IPS DF 6.9 (cell line): Measurements from ENCODE around the gene FBXO31.

ENCODE experiments used
- DNase-seq: peaks from one replicate; pipeline ENCODE4 v3.0.0-alpha.2; 2013; ENCODE audit warnings: low read depth, low spot score
- H3K27ac ChIP-seq: one replicate; pipeline ENCODE4 v1.5.1; 2013; ENCODE audit warnings: low read length, control low read depth
- H3K27me3 ChIP-seq: 2 replicates; pipeline ENCODE4 v1.6.1; 2013; ENCODE audit warnings: mild to moderate bottlenecking, low read length; ENCODE audit not compliant: control insufficient read depth, insufficient read depth
- H3K36me3 ChIP-seq: 2 replicates; pipeline ENCODE4 v1.6.1; 2013; ENCODE audit warnings: low read length; ENCODE audit not compliant: control insufficient read depth, insufficient read depth
- H3K4me1 ChIP-seq: 2 replicates; pipeline ENCODE4 v1.6.1; 2013; ENCODE audit warnings: low read length; ENCODE audit not compliant: control insufficient read depth, insufficient read depth
- H3K4me3 ChIP-seq: 2 replicates; pipeline ENCODE4 v1.5.1; 2013; ENCODE audit warnings: mild to moderate bottlenecking, low read length
- H3K9me3 ChIP-seq: 2 replicates; pipeline ENCODE4 v1.6.1; 2013; ENCODE audit warnings: low read length, inconsistent platforms; ENCODE audit not compliant: control insufficient read depth, insufficient read depth
- WGBS: extraction: QIAGEN DNeasy Blood & Tissue Kit; methylation state at CpG from one replicate; pipeline ENCODE4 v1.1.7; 2013; ENCODE audit warnings: mixed read lengths, missing lambda C conversion rate; ENCODE audit not compliant: insufficient read length, insufficient coverage; 5-methylcytosine and 5-hydroxymethylcytosine counted together

Gene FBXO31

DNA sequence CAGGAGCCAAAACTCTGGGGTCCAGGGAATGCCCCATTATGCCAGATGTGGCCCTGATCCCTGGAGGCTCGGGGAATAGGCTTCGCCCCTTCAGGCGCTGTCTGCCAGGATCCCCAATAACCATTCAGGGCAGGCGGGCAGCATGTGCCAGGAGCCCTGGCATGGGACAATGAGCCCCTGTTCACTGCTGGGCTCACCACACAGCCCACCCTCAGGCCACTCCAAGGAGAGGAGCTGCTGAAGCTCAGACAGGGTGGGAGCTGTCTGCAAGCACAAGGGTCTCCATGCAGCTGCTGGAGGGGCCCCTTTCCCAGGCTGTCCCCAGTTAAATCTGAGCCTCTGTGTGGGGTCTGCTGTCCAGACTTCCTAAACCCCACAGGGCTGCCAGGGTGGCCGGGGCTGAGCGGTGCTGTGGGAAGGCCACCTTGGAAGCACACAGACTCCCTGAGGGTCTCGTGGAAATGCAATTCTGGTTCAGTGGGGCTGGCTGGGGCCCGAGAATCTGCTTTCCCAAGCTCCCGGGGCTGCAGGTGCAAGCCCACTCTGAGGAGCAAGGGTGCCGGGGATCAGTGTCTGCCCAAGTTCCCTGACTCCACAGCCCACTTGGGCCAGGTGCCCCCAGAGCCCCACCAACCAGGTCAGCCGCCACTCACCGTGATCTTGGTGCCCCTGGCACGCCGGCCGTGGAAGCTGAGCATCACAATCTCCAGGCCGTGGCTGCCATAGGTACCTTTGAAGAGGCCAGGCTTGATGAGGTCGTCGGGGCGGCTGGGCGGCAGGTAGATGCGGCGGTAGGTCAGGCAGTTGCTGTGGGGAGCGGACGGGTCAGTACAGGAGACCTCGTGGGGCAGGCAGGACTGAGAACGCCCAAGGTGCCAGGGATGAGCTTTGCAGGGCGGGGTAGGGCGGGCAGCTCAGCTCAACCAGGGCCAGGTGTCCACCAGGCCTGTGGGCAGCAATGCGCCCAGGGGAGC, 48.6 kb downstream of the FBXO31 start:
- H3K36me3 ChIP-seq, result peaks cover 8% of the 10 kb centered on the region; the same call in 1 of the 2 replicates
- H3K27ac ChIP-seq, result no peak overlapping the region
- H3K27me3 ChIP-seq, result no peaks in the 10 kb centered on the region
- H3K4me3 ChIP-seq, result no peak overlapping the region
- H3K9me3 ChIP-seq, result no peaks in the 10 kb centered on the region
- no CpG with 5 or more reads among the region's 29 CpGs for WGBS
- H3K4me1 ChIP-seq, result no peaks in the 10 kb centered on the region; the same call in 1 of the 2 replicates
- DNase-seq, result no peak

DNA sequence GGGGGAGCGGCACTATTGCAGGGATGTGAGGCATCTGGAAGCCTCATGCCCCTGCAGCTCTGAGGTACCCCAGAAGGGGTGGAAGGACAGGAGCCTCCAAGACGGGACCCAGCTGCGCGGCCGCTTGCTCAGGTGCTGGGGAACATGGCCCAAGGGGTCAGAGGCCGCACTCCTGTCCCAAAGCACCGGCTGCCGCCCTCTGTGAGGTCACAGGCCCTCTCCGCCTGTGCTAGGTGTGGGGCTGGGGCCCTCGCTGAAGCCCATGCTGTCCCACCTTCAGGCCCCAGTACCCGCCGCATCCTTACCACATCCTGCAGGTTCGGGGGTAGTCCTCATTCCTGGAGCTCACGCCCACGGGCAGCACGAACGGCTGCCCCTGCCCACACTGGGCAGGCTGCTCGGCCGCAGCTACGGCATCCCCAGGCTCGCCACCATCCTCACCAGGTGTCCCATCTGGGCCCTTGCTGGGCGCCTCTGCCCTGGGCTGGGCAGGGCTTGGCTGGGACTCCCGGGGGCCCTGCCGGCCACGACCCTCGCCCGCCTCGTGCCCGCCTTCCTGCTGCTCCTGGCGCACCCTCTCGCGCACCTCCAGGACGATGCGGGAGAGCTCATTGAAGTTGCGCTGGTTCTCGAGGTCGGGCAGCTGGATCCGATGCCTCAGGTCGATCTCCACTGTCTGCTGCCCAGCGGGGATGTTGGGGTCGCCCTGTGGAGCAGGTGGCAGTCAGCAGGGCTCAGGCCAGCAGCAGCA, 49.8 kb downstream of the FBXO31 start:
- no peak overlapping the region for H3K4me3 ChIP-seq
- peaks cover 8% of the 10 kb centered on the region; the same call in 1 of the 2 replicates for H3K36me3 ChIP-seq
- H3K9me3 ChIP-seq, result no peaks in the 10 kb centered on the region
- no peak overlapping the region for H3K27ac ChIP-seq
- DNase-seq, result no peak
- H3K27me3 ChIP-seq, result no peaks in the 10 kb centered on the region
- no CpG with 5 or more reads among the region's 41 CpGs for WGBS
- no peaks in the 10 kb centered on the region; the same call in 1 of the 2 replicates for H3K4me1 ChIP-seq

DNA sequence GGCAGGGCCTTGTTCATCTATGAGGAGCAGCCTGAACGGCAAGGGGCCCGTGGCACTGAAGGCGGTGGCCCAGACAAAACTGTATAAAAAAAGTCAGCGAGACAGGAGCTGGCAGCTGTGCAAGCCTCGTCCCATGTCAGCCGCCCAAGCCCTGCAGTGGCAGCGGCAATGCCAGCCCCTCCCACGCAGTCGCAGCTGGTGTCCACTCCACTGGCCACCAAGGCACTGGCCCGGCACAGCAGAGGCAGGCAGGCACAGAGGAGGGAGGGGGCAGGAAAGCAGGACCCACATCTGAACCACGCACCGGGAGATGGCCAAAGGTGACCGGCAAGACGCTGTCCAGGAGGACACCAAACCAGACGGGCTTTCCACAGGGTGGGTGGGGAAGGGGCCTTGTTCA, 50.5 kb downstream of the FBXO31 start:
- no CpG with 5 or more reads among the region's 15 CpGs for WGBS
- H3K9me3 ChIP-seq, result no peaks in the 10 kb centered on the region
- DNase-seq, result no peak
- no peaks in the 10 kb centered on the region for H3K27me3 ChIP-seq
- peaks cover 8% of the 10 kb centered on the region; the same call in 1 of the 2 replicates for H3K36me3 ChIP-seq
- no peaks in the 10 kb centered on the region; the same call in 1 of the 2 replicates for H3K4me1 ChIP-seq
- no peak overlapping the region for H3K4me3 ChIP-seq
- H3K27ac ChIP-seq, result no peak overlapping the region

DNA sequence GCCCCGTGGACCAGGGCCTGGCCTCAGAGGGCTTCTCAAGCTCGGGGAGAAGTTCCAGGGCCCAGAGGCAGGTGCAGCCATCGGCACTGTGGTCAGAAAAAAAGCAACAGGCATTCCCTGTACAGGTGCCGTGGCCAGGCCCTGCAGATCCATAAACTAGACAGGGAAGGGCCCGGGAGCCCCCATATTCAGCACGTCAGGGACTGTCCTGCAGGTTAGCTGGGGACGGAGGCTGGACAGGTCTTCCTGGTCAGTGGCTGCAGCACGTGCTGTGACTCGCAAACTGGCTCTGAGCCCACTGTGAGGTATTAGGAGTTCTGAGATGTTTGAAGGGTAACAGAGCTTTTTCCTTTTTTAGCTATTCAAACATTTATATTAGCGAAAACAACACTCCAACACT, 51.4 kb downstream of the FBXO31 start:
- no peak overlapping the region for H3K4me3 ChIP-seq
- H3K4me1 ChIP-seq, result no peaks in the 10 kb centered on the region; the same call in 1 of the 2 replicates
- no peak overlapping the region for H3K27ac ChIP-seq
- peaks cover 8% of the 10 kb centered on the region; the same call in 1 of the 2 replicates for H3K36me3 ChIP-seq
- no CpG with 5 or more reads among the region's 10 CpGs for WGBS
- DNase-seq, result no peak
- H3K9me3 ChIP-seq, result no peaks in the 10 kb centered on the region
- H3K27me3 ChIP-seq, result no peaks in the 10 kb centered on the region

DNA sequence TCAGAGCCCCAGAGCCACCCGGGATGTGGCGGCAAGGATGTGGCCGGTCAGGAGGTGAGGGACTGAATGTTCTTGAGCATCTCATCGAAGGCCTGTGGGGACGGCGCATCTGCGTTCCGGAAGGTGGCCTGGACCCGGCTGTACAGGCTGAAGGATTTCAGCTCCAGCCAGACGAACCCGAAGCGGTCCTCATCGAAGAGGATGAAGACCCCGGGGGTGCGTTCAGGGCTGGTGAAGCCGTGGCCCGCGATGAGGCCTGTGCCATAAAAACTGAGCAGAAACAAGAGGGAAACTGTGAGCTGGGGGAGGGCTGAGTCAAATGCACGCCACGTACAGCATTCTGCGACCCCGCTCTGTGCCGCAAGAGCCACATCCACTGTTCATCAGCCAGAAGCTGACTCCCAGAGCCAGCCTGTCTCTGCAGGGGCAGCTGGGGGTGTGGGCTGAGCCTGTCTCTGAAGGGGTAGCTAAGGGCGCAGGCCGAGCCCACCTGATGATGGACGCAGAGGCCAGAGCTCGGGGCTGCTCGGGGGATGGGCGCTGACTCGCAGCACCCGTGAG, 52.3 kb downstream of the FBXO31 start:
- Histone ChIP-seq H3K4me1 (no peaks in the 10 kb centered on the region; the same call in 1 of the 2 replicates), H3K27ac (no peak overlapping the region), H3K27me3 (no peaks in the 10 kb centered on the region), H3K36me3 (peaks cover 8% of the 10 kb centered on the region; the same call in 1 of the 2 replicates), H3K9me3 (no peaks in the 10 kb centered on the region), H3K4me3 (no peak overlapping the region)
- DNase-seq, result no peak
- no CpG with 5 or more reads among the region's 31 CpGs for WGBS

DNA sequence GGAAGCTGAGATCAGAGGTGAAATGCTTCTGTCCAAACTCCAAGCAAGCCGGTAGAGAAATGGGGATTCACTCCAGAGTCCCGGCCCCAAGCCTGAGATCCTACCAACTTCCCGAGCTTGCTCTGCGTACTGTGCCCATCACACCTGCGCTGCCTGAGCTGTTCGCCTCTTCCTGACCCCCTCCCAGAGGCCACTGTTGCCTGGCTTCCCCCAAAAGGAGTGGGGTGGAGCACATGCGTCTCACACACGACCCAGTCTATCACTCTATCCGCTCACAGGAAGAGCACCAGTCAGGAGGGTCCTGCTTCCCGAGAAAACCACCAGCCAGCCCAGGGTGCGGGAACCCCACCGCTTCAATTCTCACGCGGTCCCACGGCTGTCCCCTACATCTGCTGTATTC, 52.9 kb downstream of the FBXO31 start:
- no peaks in the 10 kb centered on the region for H3K4me1 ChIP-seq
- DNase-seq, result no peak
- H3K9me3 ChIP-seq, result no peaks in the 10 kb centered on the region
- WGBS, result no CpG with 5 or more reads among the region's 15 CpGs
- no peak overlapping the region for H3K4me3 ChIP-seq
- H3K27me3 ChIP-seq, result no peaks in the 10 kb centered on the region
- H3K27ac ChIP-seq, result no peak overlapping the region
- peaks cover 8% of the 10 kb centered on the region; the same call in 1 of the 2 replicates for H3K36me3 ChIP-seq

DNA sequence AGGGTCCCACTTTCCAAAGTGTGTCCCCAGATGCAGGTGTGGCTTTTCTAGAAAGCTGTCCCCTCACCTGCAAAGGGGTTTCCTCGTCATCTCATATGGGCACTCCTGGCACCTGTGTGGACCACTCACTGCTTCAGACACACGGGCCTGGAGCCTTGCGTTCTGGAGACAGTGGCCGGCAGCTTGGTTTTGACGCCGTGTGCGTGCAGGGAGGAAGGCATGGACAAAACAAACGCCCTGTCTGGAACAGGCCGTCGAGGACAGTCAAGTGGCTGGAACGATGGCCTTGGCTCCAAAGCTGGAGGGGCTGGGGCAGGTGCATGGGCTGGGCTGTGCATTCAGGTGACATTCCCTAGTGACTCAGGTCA, 53.3 kb downstream of the FBXO31 start:
- no CpG with 5 or more reads among the region's 11 CpGs for WGBS

DNA sequence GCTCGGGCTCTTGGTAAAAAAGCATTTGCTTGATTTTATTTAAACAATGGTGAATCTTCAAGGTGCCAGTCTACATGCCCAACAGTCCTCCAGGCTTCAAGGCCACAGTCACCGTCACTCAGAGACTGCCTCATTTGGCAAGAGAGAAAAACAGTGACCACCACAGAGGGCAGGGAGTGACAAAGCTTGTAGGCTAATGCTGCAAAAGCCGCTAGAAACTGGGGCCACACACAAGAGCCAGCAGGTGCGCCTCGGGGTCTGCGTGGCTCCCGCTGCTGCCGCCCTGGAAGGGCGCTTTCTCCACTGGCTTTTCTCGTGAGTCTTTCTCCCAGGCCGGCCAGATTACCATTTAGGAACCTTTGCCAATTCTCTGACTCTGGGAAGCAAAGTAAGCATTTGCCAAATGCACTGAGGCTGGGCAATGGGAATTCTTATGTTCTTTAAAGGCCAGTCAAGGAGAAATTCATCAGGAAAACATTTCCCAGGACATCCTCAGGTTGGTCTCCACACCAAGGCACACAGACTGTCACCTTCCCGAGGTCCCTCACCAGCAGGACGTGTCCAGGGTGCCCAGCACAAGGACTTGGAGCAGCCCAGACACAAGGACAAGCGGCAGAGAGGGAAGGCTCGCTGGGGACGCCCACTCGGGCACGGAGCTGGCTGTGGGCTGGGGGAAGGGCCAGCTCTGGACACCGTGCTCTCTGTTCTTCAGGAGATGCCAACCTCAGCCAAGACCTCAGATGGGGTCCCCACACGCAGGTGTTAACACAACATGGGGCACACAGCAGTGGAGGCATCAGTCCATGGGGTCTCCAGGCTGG, 53.9 kb downstream of the FBXO31 start:
- H3K9me3 ChIP-seq, result no peaks in the 10 kb centered on the region
- no peak for DNase-seq
- no peaks in the 10 kb centered on the region for H3K27me3 ChIP-seq
- WGBS, result no CpG with 5 or more reads among the region's 20 CpGs
- H3K4me3 ChIP-seq, result no peak overlapping the region
- H3K4me1 ChIP-seq, result no peaks in the 10 kb centered on the region
- no peak overlapping the region for H3K27ac ChIP-seq
- H3K36me3 ChIP-seq, result peaks cover 5% of the 10 kb centered on the region; the same call in 1 of the 2 replicates

More for the DNA sequence above, 53.3 kb downstream of the FBXO31 start:
- Histone ChIP-seq H3K9me3 (no peaks in the 10 kb centered on the region), H3K36me3 (peaks cover 7% of the 10 kb centered on the region; the same call in 1 of the 2 replicates), H3K4me1 (no peaks in the 10 kb centered on the region), H3K27ac (no peak overlapping the region), H3K27me3 (no peaks in the 10 kb centered on the region), H3K4me3 (no peak overlapping the region)
- DNase-seq, result no peak

DNA sequence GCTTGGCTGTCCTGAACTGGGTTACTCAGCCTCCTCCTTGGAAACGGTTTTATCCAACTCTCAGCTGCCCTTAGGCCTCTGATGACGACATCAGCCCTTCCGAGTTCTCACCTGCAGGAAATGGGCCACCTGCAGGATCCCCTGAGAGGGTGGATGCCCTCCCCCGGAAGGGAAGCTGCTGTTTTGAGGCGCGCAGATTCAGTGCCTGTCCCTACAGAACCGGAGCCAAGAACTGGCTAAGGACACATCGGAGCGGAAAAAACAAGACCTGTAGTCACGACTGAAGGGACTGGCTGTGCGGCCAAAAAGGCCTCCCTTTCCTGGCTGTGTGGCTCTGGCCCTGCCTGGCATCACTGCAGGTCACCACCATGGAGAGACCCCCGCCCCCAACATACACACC, 54.7 kb downstream of the FBXO31 start:
- Histone ChIP-seq H3K4me1 (no peaks in the 10 kb centered on the region), H3K9me3 (no peaks in the 10 kb centered on the region), H3K4me3 (no peak overlapping the region), H3K27me3 (no peaks in the 10 kb centered on the region), H3K36me3 (peaks cover 3% of the 10 kb centered on the region; the same call in 1 of the 2 replicates), H3K27ac (no peak overlapping the region)
- DNase-seq, result no peak
- no CpG with 5 or more reads among the region's 12 CpGs for WGBS
